Measurements from ENCODE around the gene LCMT1.

- TF ChIP-seq CTCF (IDR thresholded peaks at IDR 0.05), result no peak
- TF ChIP-seq CBX8 (IDR thresholded peaks at IDR 0.05), result no peak
- no peak for TF ChIP-seq EP300 (IDR thresholded peaks at IDR 0.05)
- TF ChIP-seq POLR2A (IDR thresholded peaks at IDR 0.05; ENCODE audit: low read length), result no peak
- no peak for TF ChIP-seq RARB (CRISPR knock-in tag; IDR thresholded peaks at IDR 0.05)
- no peak for TF ChIP-seq REST (IDR thresholded peaks at IDR 0.05)
Observed at GRCh38 chr16:25095636-25096035, 15.9 kb upstream of the LCMT1 start.
